ENCODE results near the gene TRIM6. TPM values are rescaled to one million over a fixed set of nuclear protein-coding genes. Genes with fewer than 3 reads are reported as not detected.

TRIM6 gene
- polyA plus RNA-seq, 3 donors, result 0.11 to 0.44 (median 0.15) TPM

DNA sequence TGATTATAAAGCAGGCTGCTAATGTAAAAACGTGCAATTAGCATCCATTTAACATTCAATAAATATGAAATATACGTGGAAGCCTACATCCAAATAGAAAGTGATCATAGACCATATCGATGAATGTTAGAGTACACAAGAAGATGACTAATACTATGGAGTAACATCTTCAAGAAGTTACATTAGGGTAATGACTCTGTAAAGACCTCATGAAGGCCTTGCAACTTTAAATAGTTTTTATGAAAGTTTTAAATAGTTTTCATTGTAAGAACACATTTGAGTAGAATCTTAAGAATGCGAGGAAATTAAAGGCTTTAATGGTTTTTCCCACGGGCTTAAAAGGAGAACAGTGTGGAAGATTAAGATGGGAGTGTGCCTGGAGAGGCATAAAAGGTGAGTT, 29.8 kb downstream of the TRIM6 start:
- TF ChIP-seq CTCF (IDR thresholded peaks at IDR 0.05), result no peak
- peaks cover 44% of the 10 kb centered on the region for H3K4me1 Mint-ChIP-seq
- H3K9me3 ChIP-seq (replicated peaks in 1 of 2; ENCODE audit: control insufficient read depth in 1 of 2, insufficient read depth in 1 of 2, low read length in 2 of 2), result no peaks in the 10 kb centered on the region
- intact Hi-C loops (cut with micrococcal nuclease), result no loop called here
- H4K20me1 ChIP-seq (ENCODE audit: insufficient read depth, low read length), result no peaks in the 10 kb centered on the region
- no peak overlapping the region for H2AFZ ChIP-seq (ENCODE audit: insufficient read depth, low read depth, low read length, poor library complexity, severe bottlenecking)
- peaks cover 0 to 4% (median 0%) of the 10 kb centered on the region in 7 donors for H3K9me3 Mint-ChIP-seq
- H3K79me2 ChIP-seq (ENCODE audit: insufficient read depth, low read length), result peaks cover 24% of the 10 kb centered on the region
- H3K27me3 ChIP-seq (ENCODE audit: control insufficient read depth in 2 of 2, insufficient read depth in 2 of 2, low read length in 2 of 2), result no peaks in the 10 kb centered on the region
- DNase-seq, result peak; percentile 10 to 59 (median 47)
- H3K4me3 ChIP-seq (replicated peaks in 1 of 3; ENCODE audit: low read depth in 2 of 3, low read length in 3 of 3), result peak overlapping the region in 1 of 3 experiments; percentile 87
- peak overlapping the region; percentile 32 to 96 (median 77) for H3K27ac Mint-ChIP-seq
- H3K4me3 Mint-ChIP-seq, result peak overlapping the region; percentile 9 to 56
- peaks cover 27 to 28% of the 10 kb centered on the region in 2 donors for H3K4me1 ChIP-seq (ENCODE audit: control insufficient read depth in 1 of 2, insufficient read depth in 2 of 2, low read length in 2 of 2)
- peak overlapping the region; percentile 89 for H3K4me2 ChIP-seq (replicated peaks; ENCODE audit: extremely low read depth, low read length, poor library complexity, severe bottlenecking)
- 96% methylated on average over 2 of the region's 5 CpGs for WGBS (ENCODE audit: insufficient coverage)
- H3K27me3 Mint-ChIP-seq (ENCODE audit: low read depth in 3 of 3), result peaks cover 0 to 1% (median 1%) of the 10 kb centered on the region in 3 donors
- H3K36me3 ChIP-seq (replicated peaks in 1 of 2; ENCODE audit: control insufficient read depth in 1 of 2, insufficient read depth in 2 of 2, low read length in 2 of 2), result no peaks in the 10 kb centered on the region
- peak overlapping the region in 1 of 2 donors; percentile 94 for H3K27ac ChIP-seq (ENCODE audit: low read depth in 1 of 2, low read length in 2 of 2)
- peaks cover 11 to 15% of the 10 kb centered on the region in 2 donors for H3K36me3 Mint-ChIP-seq
- H3K9ac ChIP-seq (ENCODE audit: insufficient read depth, low read length, poor library complexity, severe bottlenecking), result no peak overlapping the region

GRCh38 chr11:5631417-5631816, 35.0 kb downstream of the TRIM6 start:
- peaks cover 35 to 40% of the 10 kb centered on the region in 2 donors for H3K36me3 ChIP-seq (replicated peaks in 1 of 2; ENCODE audit: control insufficient read depth in 1 of 2, insufficient read depth in 2 of 2, low read length in 2 of 2)
- Mint-ChIP-seq H3K27ac (peak overlapping the region; percentile 11 to 91 (median 70)), H3K36me3 (peaks cover 46 to 57% of the 10 kb centered on the region in 2 donors), H3K9me3 (peaks cover 0 to 4% (median 0%) of the 10 kb centered on the region in 7 donors), H3K4me3 (peak overlapping the region in 1 of 2 donors; percentile 49), H3K4me1 (peaks cover 36% of the 10 kb centered on the region), H3K27me3 (ENCODE audit: low read depth in 3 of 3) (peaks cover 0 to 1% (median 1%) of the 10 kb centered on the region in 3 donors)
- peak overlapping the region; percentile 27 for H3K4me2 ChIP-seq (replicated peaks; ENCODE audit: extremely low read depth, low read length, poor library complexity, severe bottlenecking)
- no peaks in the 10 kb centered on the region for H4K20me1 ChIP-seq (ENCODE audit: insufficient read depth, low read length)
- no peaks in the 10 kb centered on the region for H3K27me3 ChIP-seq (ENCODE audit: control insufficient read depth in 2 of 2, insufficient read depth in 2 of 2, low read length in 2 of 2)
- H3K4me3 ChIP-seq (replicated peaks in 1 of 3; ENCODE audit: low read depth in 2 of 3, low read length in 3 of 3), result peak overlapping the region in 1 of 3 experiments; percentile 35
- intact Hi-C loops (cut with micrococcal nuclease), result loop anchor here in 1 of 2 donors (5.0 kb wide), 1 partner anchor 61 kb away; no protein-coding TSS in a partner anchor
- no peak overlapping the region for H3K9ac ChIP-seq (ENCODE audit: insufficient read depth, low read length, poor library complexity, severe bottlenecking)
- 60% methylated on average over 2 of the region's 2 CpGs for WGBS (ENCODE audit: insufficient coverage)
- H3K27ac ChIP-seq (ENCODE audit: low read depth in 1 of 2, low read length in 2 of 2), result peak overlapping the region in 1 of 2 donors; percentile 54
- H2AFZ ChIP-seq (ENCODE audit: insufficient read depth, low read depth, low read length, poor library complexity, severe bottlenecking), result peak overlapping the region; percentile 62
- DNase-seq, result no peak
- H3K79me2 ChIP-seq (ENCODE audit: insufficient read depth, low read length), result peaks cover 10% of the 10 kb centered on the region
- H3K4me1 ChIP-seq (ENCODE audit: control insufficient read depth in 1 of 2, insufficient read depth in 2 of 2, low read length in 2 of 2), result peaks cover 18% of the 10 kb centered on the region in 2 donors
- H3K9me3 ChIP-seq (replicated peaks in 1 of 2; ENCODE audit: control insufficient read depth in 1 of 2, insufficient read depth in 1 of 2, low read length in 2 of 2), result no peaks in the 10 kb centered on the region
- TF ChIP-seq CTCF (IDR thresholded peaks at IDR 0.05), result no peak
